HS-27A (cell line): ENCODE data around the gene LRRC7.
"Not testable (repeated sequence)": the region's sequence is repeated elsewhere in the genome, so short reads cannot be mapped to it uniquely, and the experiment has no call there.

Source experiments
- DNase-seq: peaks from one replicate; pipeline ENCODE4 v3.0.0-alpha.2; 2012; ENCODE audit warnings: low read depth, missing footprints

Gene LRRC7

GRCh38 chr1:69888016-69888415 is 320.3 kb downstream of the LRRC7 start:
- not testable (repeated sequence) for DNase-seq

- no peak for DNase-seq
Observed at GRCh38 chr1:69888657-69889056, 320.9 kb downstream of the LRRC7 start.

GRCh38 chr1:69898403-69898947 is 330.8 kb downstream of the LRRC7 start:
- no peak for DNase-seq

GRCh38 chr1:69911301-69911801 is 343.6 kb downstream of the LRRC7 start:
- DNase-seq: peak; percentile 66

GRCh38 chr1:69913977-69914376 is 346.3 kb downstream of the LRRC7 start:
- DNase-seq: peak; percentile 68

- DNase-seq: no peak
Observed at GRCh38 chr1:69914976-69915765, 347.4 kb downstream of the LRRC7 start.

- DNase-seq: no peak
Observed at GRCh38 chr1:69919129-69919921, 351.6 kb downstream of the LRRC7 start.

- no peak for DNase-seq
Observed at GRCh38 chr1:69919922-69920273, 352.2 kb downstream of the LRRC7 start.

GRCh38 chr1:69920426-69920825 is 352.7 kb downstream of the LRRC7 start:
- no peak for DNase-seq

- no peak for DNase-seq
Observed at GRCh38 chr1:69921486-69921885, 353.8 kb downstream of the LRRC7 start.

GRCh38 chr1:69928234-69928633 is 360.5 kb downstream of the LRRC7 start:
- DNase-seq: not testable (repeated sequence)

GRCh38 chr1:69929308-69930057 is 361.8 kb downstream of the LRRC7 start:
- no peak for DNase-seq

- no peak for DNase-seq
Observed at GRCh38 chr1:69930396-69930795, 362.7 kb downstream of the LRRC7 start.

GRCh38 chr1:69932760-69933159 is 365.0 kb downstream of the LRRC7 start:
- no peak for DNase-seq

GRCh38 chr1:69940231-69940630 is 372.5 kb downstream of the LRRC7 start:
- DNase-seq: no peak

- DNase-seq: no peak
Observed at GRCh38 chr1:69940816-69941215, 373.1 kb downstream of the LRRC7 start.

GRCh38 chr1:69943030-69943429 is 375.3 kb downstream of the LRRC7 start:
- no peak for DNase-seq

- no peak for DNase-seq
Observed at GRCh38 chr1:69946935-69947334, 379.2 kb downstream of the LRRC7 start.

- no peak for DNase-seq
Observed at GRCh38 chr1:69947837-69948236, 380.1 kb downstream of the LRRC7 start.

GRCh38 chr1:69952676-69953075 is 385.0 kb downstream of the LRRC7 start:
- no peak for DNase-seq

- DNase-seq: not testable (repeated sequence)
Observed at GRCh38 chr1:69962452-69962851, 394.7 kb downstream of the LRRC7 start.

- no peak for DNase-seq
Observed at GRCh38 chr1:69967245-69967766, 399.6 kb downstream of the LRRC7 start.
